Mesendoderm (in vitro differentiated cells): Measurements from ENCODE around the gene BORCS5.

Experiments used
- DNase-seq: peaks from one replicate; pipeline ENCODE4 v3.0.0; 2013
- H2AK5ac ChIP-seq: 2 replicates; pipeline ENCODE4 v1.6.1; 2013; ENCODE audit warnings: low read length, inconsistent platforms
- H2BK120ac ChIP-seq: 2 replicates; pipeline ENCODE4 v1.6.1; 2013; ENCODE audit warnings: low read depth, mild to moderate bottlenecking, low read length, moderate library complexity, mixed read lengths
- H2BK15ac ChIP-seq: replicated peaks from 2 replicates; pipeline ENCODE4 v1.6.1; 2013; ENCODE audit warnings: low read depth, mild to moderate bottlenecking, moderate library complexity
- H2BK5ac ChIP-seq: 2 replicates; pipeline ENCODE4 v1.6.1; 2013; ENCODE audit warnings: low read length, inconsistent platforms
- H3K18ac ChIP-seq: 2 replicates; pipeline ENCODE4 v1.6.1; 2013; ENCODE audit warnings: mild to moderate bottlenecking, low read length, mixed read lengths
- H3K23ac ChIP-seq: one replicate; pipeline ENCODE4 v1.6.1; 2013; ENCODE audit warnings: low read length
- H3K27ac ChIP-seq: 2 replicates; pipeline ENCODE4 v1.5.1; 2013; ENCODE audit warnings: low read depth, mild to moderate bottlenecking, inconsistent platforms, low read length, moderate library complexity
- H3K27me3 ChIP-seq: 2 replicates; pipeline ENCODE4 v1.6.1; 2013; ENCODE audit warnings: low read length, control low read depth, mild to moderate bottlenecking, inconsistent platforms; ENCODE audit not compliant: insufficient read depth, poor library complexity
- H3K36me3 ChIP-seq: 2 replicates; pipeline ENCODE4 v1.6.1; 2013; ENCODE audit warnings: low read length, inconsistent platforms; ENCODE audit not compliant: control insufficient read depth, insufficient read depth
- H3K4ac ChIP-seq: one replicate; pipeline ENCODE4 v1.6.1; 2013; ENCODE audit warnings: low read depth, mild to moderate bottlenecking, low read length, moderate library complexity
- H3K4me1 ChIP-seq: 2 replicates; pipeline ENCODE4 v1.6.1; 2013; ENCODE audit warnings: low read depth, low read length, inconsistent platforms; ENCODE audit not compliant: control insufficient read depth
- H3K4me2 ChIP-seq: 2 replicates; pipeline ENCODE4 v1.6.1; 2013; ENCODE audit warnings: low read length
- H3K4me3 ChIP-seq: 2 replicates; pipeline ENCODE4 v1.5.1; 2013; ENCODE audit warnings: mild to moderate bottlenecking, low read length
- H3K56ac ChIP-seq: one replicate; pipeline ENCODE4 v1.6.1; 2013; ENCODE audit warnings: low read length
- H3K79me1 ChIP-seq: 2 replicates; pipeline ENCODE4 v1.6.1; 2013; ENCODE audit warnings: low read length, inconsistent platforms
- H3K79me2 ChIP-seq: 2 replicates; pipeline ENCODE4 v1.6.1; 2013; ENCODE audit warnings: mild to moderate bottlenecking, low read length; ENCODE audit not compliant: control insufficient read depth, insufficient read depth
- H3K9ac ChIP-seq: 2 replicates; pipeline ENCODE4 v1.6.1; 2013; ENCODE audit warnings: low read length, inconsistent platforms
- H4K5ac ChIP-seq: one replicate; pipeline ENCODE4 v1.6.1; 2013; ENCODE audit warnings: low read length
- H4K8ac ChIP-seq: one replicate; pipeline ENCODE4 v1.6.1; 2013; ENCODE audit warnings: low read depth, mild to moderate bottlenecking, control low read depth, low read length, moderate library complexity
- WGBS: extraction: QIAGEN DNeasy Blood & Tissue Kit; methylation state at CpG from one replicate; pipeline ENCODE4 v1.1.7; 2013; ENCODE audit warnings: low lambda C conversion rate, missing lambda C conversion rate; ENCODE audit not compliant: insufficient coverage; ENCODE audit errors: extremely low coverage; 5-methylcytosine and 5-hydroxymethylcytosine counted together

Gene BORCS5

DNA sequence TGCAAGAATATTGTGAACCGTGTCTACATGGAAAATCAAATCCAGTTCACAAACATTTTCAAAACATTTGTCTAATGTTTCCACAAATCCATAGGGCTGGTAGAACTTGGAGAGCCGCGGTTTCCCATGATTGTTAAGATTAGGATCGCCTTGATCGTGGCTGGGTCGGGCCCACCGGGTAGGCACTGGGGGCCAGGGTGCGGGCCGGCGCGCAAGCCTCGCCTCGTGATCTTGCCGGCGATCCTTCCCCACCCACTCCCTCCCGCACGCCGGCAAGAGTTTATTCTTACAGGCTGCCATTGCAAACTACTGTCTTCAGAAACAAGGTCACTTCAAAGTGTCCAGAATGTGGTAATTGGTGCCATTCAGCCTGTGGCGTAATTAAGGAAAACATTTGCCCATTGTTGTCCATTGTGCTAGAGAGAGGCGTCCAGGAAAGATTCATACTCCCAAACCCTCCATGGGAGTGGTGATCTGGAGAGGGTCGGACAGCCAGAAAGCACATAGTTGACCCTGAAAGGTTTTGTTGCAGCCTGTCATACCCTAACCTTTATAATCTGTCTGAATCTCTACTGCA, 95.5 kb downstream of the BORCS5 start:
- H3K56ac ChIP-seq, result no peak overlapping the region
- H4K5ac ChIP-seq, result no peak overlapping the region
- no peaks in the 10 kb centered on the region for H3K79me1 ChIP-seq
- H3K36me3 ChIP-seq, result no peaks in the 10 kb centered on the region
- H3K23ac ChIP-seq, result no peak overlapping the region
- no peak for DNase-seq
- no peaks in the 10 kb centered on the region for H3K79me2 ChIP-seq
- H3K4me2 ChIP-seq, result no peak overlapping the region
- no peak overlapping the region for H3K27ac ChIP-seq
- no peak overlapping the region for H2BK120ac ChIP-seq
- no peak overlapping the region for H2AK5ac ChIP-seq
- WGBS, result no CpG with 5 or more reads among the region's 21 CpGs
- H4K8ac ChIP-seq, result no peak overlapping the region
- H3K27me3 ChIP-seq, result no peaks in the 10 kb centered on the region
- H2BK15ac ChIP-seq, result no peak overlapping the region
- no peak overlapping the region for H2BK5ac ChIP-seq
- H3K9ac ChIP-seq, result no peak overlapping the region
- H3K4me3 ChIP-seq, result no peak overlapping the region
- H3K4ac ChIP-seq, result no peak overlapping the region
- no peak overlapping the region for H3K18ac ChIP-seq
- no peaks in the 10 kb centered on the region for H3K4me1 ChIP-seq

DNA sequence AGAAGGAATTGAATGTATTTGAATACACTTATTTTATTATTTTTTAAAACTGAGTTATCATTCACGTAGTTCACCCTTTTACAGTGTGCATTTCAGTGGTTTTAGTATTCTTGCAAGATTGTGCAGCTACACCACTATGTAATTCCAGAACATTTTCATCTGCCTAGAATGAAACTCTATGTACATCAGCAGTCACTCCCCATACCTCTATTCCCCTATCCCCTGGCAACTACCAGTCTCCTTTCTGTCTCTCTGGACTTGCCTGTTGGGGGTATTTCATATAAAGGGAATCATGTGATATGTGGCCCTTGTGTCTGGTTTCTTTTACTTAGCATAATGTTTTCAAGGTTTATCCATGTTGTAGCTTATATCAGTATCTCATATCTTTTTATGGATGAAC, 96.8 kb downstream of the BORCS5 start:
- no peak overlapping the region for H3K27ac ChIP-seq
- H3K4me2 ChIP-seq, result no peak overlapping the region
- no peak overlapping the region for H3K18ac ChIP-seq
- H2BK15ac ChIP-seq, result no peak overlapping the region
- no peak overlapping the region for H2BK5ac ChIP-seq
- WGBS, result no CpG with 5 or more reads among the region's 1 CpG
- no peak overlapping the region for H4K8ac ChIP-seq
- H3K4me1 ChIP-seq, result peaks cover 6% of the 10 kb centered on the region
- H3K79me2 ChIP-seq, result no peaks in the 10 kb centered on the region
- no peaks in the 10 kb centered on the region for H3K27me3 ChIP-seq
- no peak overlapping the region for H3K9ac ChIP-seq
- no peaks in the 10 kb centered on the region for H3K79me1 ChIP-seq
- H3K4ac ChIP-seq, result no peak overlapping the region
- no peak overlapping the region for H3K4me3 ChIP-seq
- H2AK5ac ChIP-seq, result no peak overlapping the region
- DNase-seq, result no peak
- no peak overlapping the region for H4K5ac ChIP-seq
- no peak overlapping the region for H3K23ac ChIP-seq
- no peak overlapping the region for H3K56ac ChIP-seq
- H2BK120ac ChIP-seq, result no peak overlapping the region
- H3K36me3 ChIP-seq, result no peaks in the 10 kb centered on the region

DNA sequence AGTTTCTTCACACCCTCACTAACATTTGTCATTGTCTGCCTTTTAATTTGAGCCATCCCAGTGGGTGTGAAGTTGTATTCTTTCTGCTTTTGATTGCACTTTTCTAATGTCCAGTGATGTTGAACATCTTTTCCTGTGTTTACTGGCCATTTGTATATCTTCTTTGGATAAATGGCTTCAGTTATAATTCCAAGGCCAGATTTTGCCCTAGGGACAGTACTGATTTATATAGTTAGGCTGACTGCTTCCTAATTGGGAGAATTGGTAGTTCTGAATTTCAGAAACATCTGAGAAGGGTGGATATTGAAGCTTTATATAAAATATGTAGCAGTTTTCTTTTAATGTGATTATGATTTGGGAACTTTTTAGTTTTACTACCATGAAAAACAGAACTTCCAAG, 97.4 kb downstream of the BORCS5 start:
- Histone ChIP-seq H3K56ac (no peak overlapping the region), H3K79me1 (no peaks in the 10 kb centered on the region), H3K9ac (no peak overlapping the region), H3K27ac (no peak overlapping the region), H2AK5ac (no peak overlapping the region), H3K79me2 (no peaks in the 10 kb centered on the region), H3K4me2 (no peak overlapping the region), H4K5ac (no peak overlapping the region), H2BK120ac (no peak overlapping the region), H3K4me3 (no peak overlapping the region), H3K18ac (no peak overlapping the region), H3K4me1 (peaks cover 6% of the 10 kb centered on the region), H3K4ac (no peak overlapping the region), H2BK15ac (no peak overlapping the region), H3K27me3 (no peaks in the 10 kb centered on the region), H4K8ac (no peak overlapping the region), H3K23ac (no peak overlapping the region), H3K36me3 (no peaks in the 10 kb centered on the region), H2BK5ac (no peak overlapping the region)
- DNase-seq, result no peak

DNA sequence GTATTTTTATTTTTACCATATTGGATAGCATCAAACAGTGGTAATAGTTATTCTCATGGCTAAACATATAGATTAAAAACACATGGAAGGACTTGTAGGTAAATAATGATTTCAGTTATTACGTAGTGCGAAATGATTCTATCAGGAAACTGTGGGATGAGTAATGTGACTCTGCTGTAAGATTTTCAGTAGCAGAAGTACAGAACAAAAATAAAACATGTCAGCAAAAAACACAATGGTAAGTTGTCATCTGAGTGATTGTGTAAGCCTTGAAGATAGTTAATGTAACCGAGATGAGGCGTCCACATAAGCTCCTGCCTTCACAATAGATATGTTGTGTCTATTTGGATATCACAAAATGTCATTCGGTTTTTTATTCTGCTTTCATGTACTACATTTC, 99.8 kb downstream of the BORCS5 start:
- Histone ChIP-seq H3K4ac (no peak overlapping the region), H3K79me1 (no peaks in the 10 kb centered on the region), H2BK5ac (no peak overlapping the region), H3K27ac (no peak overlapping the region), H2BK15ac (no peak overlapping the region), H3K27me3 (no peaks in the 10 kb centered on the region), H3K56ac (no peak overlapping the region), H3K79me2 (no peaks in the 10 kb centered on the region), H2AK5ac (no peak overlapping the region), H3K9ac (no peak overlapping the region), H3K18ac (no peak overlapping the region), H4K8ac (no peak overlapping the region), H4K5ac (no peak overlapping the region), H3K4me3 (no peak overlapping the region), H3K36me3 (no peaks in the 10 kb centered on the region), H3K4me2 (no peak overlapping the region), H3K4me1 (peaks cover 6% of the 10 kb centered on the region), H3K23ac (no peak overlapping the region), H2BK120ac (no peak overlapping the region)
- no peak for DNase-seq
- no CpG with 5 or more reads among the region's 5 CpGs for WGBS

DNA sequence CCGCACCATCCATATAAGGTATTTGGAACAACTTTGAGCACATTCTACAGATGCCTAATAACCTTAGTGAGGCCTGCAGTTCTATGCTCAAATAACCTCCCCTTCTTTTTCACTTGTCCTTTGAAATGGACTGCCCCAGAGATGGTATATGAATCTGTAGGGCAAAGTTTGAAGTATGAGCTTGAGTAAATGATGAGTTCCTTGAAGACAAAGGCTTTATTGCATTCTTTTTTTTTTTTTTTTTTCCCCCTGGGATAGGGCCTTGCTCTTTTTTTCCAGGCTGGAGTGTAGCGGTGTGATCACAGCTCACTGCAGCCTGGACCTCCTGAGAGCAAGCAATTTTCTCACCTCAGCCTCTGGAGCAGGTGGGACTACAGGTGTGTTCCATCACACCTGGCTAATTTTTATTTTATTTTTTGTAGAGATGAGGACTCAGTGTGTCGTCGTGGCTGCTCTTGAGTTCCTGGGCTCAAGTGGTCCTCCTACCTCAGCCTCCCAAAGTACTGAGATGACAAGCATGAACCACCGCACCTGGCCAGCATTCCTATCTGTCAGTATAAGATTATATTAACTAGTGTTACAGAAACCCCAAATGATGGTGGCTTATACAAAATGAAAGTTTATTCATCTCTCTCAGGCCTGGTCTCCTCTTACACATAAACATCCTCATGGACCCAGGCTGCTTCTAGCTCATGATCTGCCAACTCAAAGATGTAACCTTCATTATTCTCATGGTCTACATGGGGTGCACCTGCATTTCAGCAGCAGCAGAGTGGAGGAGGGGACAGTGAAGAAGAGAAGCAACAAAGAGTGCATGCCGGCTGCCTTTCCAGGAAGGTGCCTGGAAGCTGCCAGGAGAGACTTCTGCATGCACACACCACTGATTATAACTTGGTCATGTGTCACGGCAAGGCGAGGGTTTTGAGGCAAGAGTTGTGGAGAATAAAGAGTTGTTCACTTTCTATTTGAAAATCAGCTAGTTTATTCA, 104.4 kb downstream of the BORCS5 start:
- no CpG with 5 or more reads among the region's 8 CpGs for whole genome bisulfite sequencing
- Histone ChIP-seq H2BK15ac (no peak overlapping the region), H3K9ac (no peak overlapping the region), H2BK120ac (no peak overlapping the region), H4K5ac (no peak overlapping the region), H3K79me1 (no peaks in the 10 kb centered on the region), H3K36me3 (no peaks in the 10 kb centered on the region), H3K56ac (no peak overlapping the region), H3K4me2 (no peak overlapping the region), H3K27ac (no peak overlapping the region), H3K4me1 (peaks cover 6% of the 10 kb centered on the region), H3K27me3 (no peaks in the 10 kb centered on the region), H3K4me3 (no peak overlapping the region), H4K8ac (no peak overlapping the region), H3K23ac (no peak overlapping the region), H2AK5ac (no peak overlapping the region), H3K18ac (no peak overlapping the region), H2BK5ac (no peak overlapping the region), H3K4ac (no peak overlapping the region), H3K79me2 (no peaks in the 10 kb centered on the region)
- DNase-seq, result no peak
